DND-41 (cell line): Measurements from ENCODE around the gene COX15.

Experiments used
- ATAC-seq: fragments of 200-7000 bp; cut with Tn5 transposase; 3 replicates; pipeline ENCODE4 v1.9.1; 2021; ENCODE audit warnings: low read depth; ENCODE audit not compliant: insufficient read depth
- DNase-seq: peaks from one replicate; pipeline ENCODE4 v3.0.0-alpha.2; 2020
- H2AFZ ChIP-seq: 2 replicates; pipeline ENCODE4 v1.6.0; 2012; ENCODE audit warnings: low read depth, low read length
- H3K27ac ChIP-seq: 2 replicates; pipeline ENCODE4 v1.5.1; 2012; ENCODE audit warnings: low read length, inconsistent platforms
- H3K27me3 ChIP-seq: fragments of 200-600 bp; sonication (generic); 2 replicates; pipeline ENCODE4 v1.6.0; 2012; ENCODE audit warnings: low read length, mild to moderate bottlenecking, inconsistent platforms; ENCODE audit not compliant: insufficient read depth, poor library complexity
- H3K36me3 ChIP-seq: 2 replicates; pipeline ENCODE4 v1.5.1; 2012; ENCODE audit warnings: low read length, inconsistent platforms; ENCODE audit not compliant: insufficient read depth
- H3K4me1 ChIP-seq: 2 replicates; pipeline ENCODE4 v1.5.1; 2012; ENCODE audit warnings: mild to moderate bottlenecking, low read length; ENCODE audit not compliant: insufficient read depth
- H3K4me2 ChIP-seq: 2 replicates; pipeline ENCODE4 v1.6.0; 2012; ENCODE audit warnings: mild to moderate bottlenecking, moderate library complexity, low read length, inconsistent platforms; ENCODE audit not compliant: insufficient read depth
- H3K4me3 ChIP-seq, 2 experiments: fragments of 200-600 bp in 1 of 2; shearing (Covaris generic) in 1 of 2; 2 replicates each; pipeline ENCODE4 v1.5.1; 2012 to 2016; ENCODE audit warnings: inconsistent platforms in 2 of 2, low read length in 2 of 2, mild to moderate bottlenecking in 2 of 2, low read depth in 1 of 2, moderate library complexity in 1 of 2
- H3K79me2 ChIP-seq: 2 replicates; pipeline ENCODE4 v1.6.0; 2012; ENCODE audit warnings: low read length, inconsistent platforms; ENCODE audit not compliant: insufficient read depth
- H3K9ac ChIP-seq: 2 replicates; pipeline ENCODE4 v1.6.0; 2012; ENCODE audit warnings: low read depth, mild to moderate bottlenecking, inconsistent platforms, low read length, moderate library complexity
- H3K9me3 ChIP-seq: 2 replicates; pipeline ENCODE4 v1.5.1; 2012; ENCODE audit warnings: low read length, moderate library complexity, mild to moderate bottlenecking, inconsistent platforms; ENCODE audit not compliant: insufficient read depth, severe bottlenecking
- H4K20me1 ChIP-seq: 2 replicates; pipeline ENCODE4 v1.6.0; 2012; ENCODE audit warnings: low read length; ENCODE audit not compliant: insufficient read depth
- CTCF ChIP-seq: IDR thresholded peaks from 2 replicates; pipeline ENCODE4 v1.5.1; 2012; ENCODE audit warnings: borderline replicate concordance, low read length, moderate library complexity, mild to moderate bottlenecking; ENCODE audit not compliant: poor library complexity, severe bottlenecking; ENCODE audit errors: extremely low read depth
- EZH2 ChIP-seq: IDR thresholded peaks from 3 replicates; pipeline ENCODE4 v1.6.1; 2012; ENCODE audit warnings: borderline replicate concordance, low read depth, mild to moderate bottlenecking, moderate library complexity, low read length, inconsistent platforms; ENCODE audit not compliant: severe bottlenecking

COX15 gene

GRCh38 chr10:99693933-99694583, 37.9 kb downstream of the COX15 start:
- H4K20me1 ChIP-seq = no peaks in the 10 kb centered on the region
- DNase-seq (no peak), ATAC-seq (no peak)
- TF ChIP-seq CTCF (no peak), EZH2 (no peak)
- no peaks in the 10 kb centered on the region for H3K9me3 ChIP-seq
- no peak overlapping the region for H3K4me3 ChIP-seq
- H3K9ac ChIP-seq = no peak overlapping the region
- no peak overlapping the region for H3K27ac ChIP-seq
- H3K4me1 ChIP-seq = no peaks in the 10 kb centered on the region
- no peaks in the 10 kb centered on the region for H3K79me2 ChIP-seq
- no peaks in the 10 kb centered on the region for H3K36me3 ChIP-seq
- H2AFZ ChIP-seq = no peak overlapping the region
- peaks cover 14% of the 10 kb centered on the region for H3K27me3 ChIP-seq
- no peak overlapping the region for H3K4me2 ChIP-seq

GRCh38 chr10:99689461-99689860, 42.5 kb downstream of the COX15 start:
- no peak overlapping the region for H3K9ac ChIP-seq
- no peaks in the 10 kb centered on the region for H3K36me3 ChIP-seq
- peaks cover 16% of the 10 kb centered on the region for H3K27me3 ChIP-seq
- H3K27ac ChIP-seq = no peak overlapping the region
- DNase-seq (no peak), ATAC-seq (no peak)
- no peaks in the 10 kb centered on the region for H3K4me1 ChIP-seq
- no peak for TF ChIP-seq EZH2
- TF ChIP-seq CTCF = no peak
- H3K4me3 ChIP-seq = no peak overlapping the region
- no peak overlapping the region for H2AFZ ChIP-seq
- no peaks in the 10 kb centered on the region for H3K9me3 ChIP-seq
- H4K20me1 ChIP-seq = no peaks in the 10 kb centered on the region
- H3K79me2 ChIP-seq = no peaks in the 10 kb centered on the region
- no peak overlapping the region for H3K4me2 ChIP-seq

- Histone ChIP-seq H3K79me2 (no peaks in the 10 kb centered on the region), H3K4me1 (no peaks in the 10 kb centered on the region), H3K36me3 (no peaks in the 10 kb centered on the region), H2AFZ (no peak overlapping the region), H3K27me3 (peaks cover 12% of the 10 kb centered on the region), H3K4me3 (no peak overlapping the region), H3K9me3 (no peaks in the 10 kb centered on the region), H4K20me1 (no peaks in the 10 kb centered on the region), H3K9ac (no peak overlapping the region), H3K27ac (no peak overlapping the region), H3K4me2 (no peak overlapping the region)
- TF ChIP-seq CTCF (no peak), EZH2 (no peak)
- DNase-seq (no peak), ATAC-seq (no peak)
These were observed 46.3 kb downstream of the COX15 start for GRCh38 chr10:99685597-99685967.
